Measurements from ENCODE around the gene TSFM.

- no peak for TF ChIP-seq TCF7L2 (IDR thresholded peaks at IDR 0.05; ENCODE audit: low read depth, low read length)
- no peak for TF ChIP-seq ZNF639 (CRISPR knock-in tag; conservative IDR thresholded peaks at IDR 0.05 in 1 of 2, IDR thresholded peaks at IDR 0.05 in 1 of 2)
- TF ChIP-seq POLR2A (conservative IDR thresholded peaks at IDR 0.05): no peak
- no peak for TF ChIP-seq EP300 (IDR thresholded peaks at IDR 0.05; ENCODE audit: low read length)
- no peak for TF ChIP-seq POLR2AphosphoS5 (IDR thresholded peaks at IDR 0.05; ENCODE audit: control insufficient read depth, insufficient read depth, low read depth, low read length)
- no peak for TF ChIP-seq CBX3 (IDR thresholded peaks at IDR 0.05; ENCODE audit: borderline replicate concordance in 1 of 2, low read length in 2 of 2)
- TF ChIP-seq ZBTB26 (CRISPR knock-in tag; IDR thresholded peaks at IDR 0.05): no peak
These were observed 20.8 kb downstream of the TSFM start for GRCh38 chr12:57803319-57803893.

Measured in K562 (cell line).